ENCODE measurements around the gene GPR137. TPM values are rescaled to one million over a fixed set of nuclear protein-coding genes. Genes with fewer than 3 reads are reported as not detected.

Gene GPR137
- total RNA-seq, 4 donors from 2014 or later: 12.5 to 25.7 (median 20.0) TPM

DNA sequence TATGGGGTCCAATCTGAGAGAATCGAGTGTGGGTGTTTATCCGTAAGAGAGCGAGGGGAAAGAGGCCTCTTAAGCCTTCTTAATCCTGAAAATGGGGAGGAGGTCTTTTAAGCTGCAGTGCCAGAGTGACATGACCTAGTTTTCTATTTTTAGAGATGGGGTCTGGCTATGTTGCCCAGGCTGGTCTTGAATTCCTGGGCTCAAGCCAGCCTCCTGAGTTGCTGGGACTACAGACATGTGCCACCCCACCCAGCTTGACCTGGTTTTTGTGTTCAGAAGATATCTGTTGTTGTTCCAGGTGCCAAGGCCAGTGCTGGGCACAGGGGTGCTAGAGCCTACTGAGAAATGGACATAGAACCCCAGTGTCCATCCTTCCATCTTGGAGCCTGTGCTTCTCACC is 2.6 kb upstream of the GPR137 start:
- peaks cover 0 to 33% (median 0%) of the 10 kb centered on the region in 3 donors for H3K36me3 ChIP-seq
- no peak for DNase-seq (ENCODE audit: low spot score in 2 of 2)
- H3K4me1 ChIP-seq: peaks cover 0 to 30% (median 21%) of the 10 kb centered on the region in 4 donors
- 86 to 88% methylated on average over 3 of the region's 3 CpGs for WGBS, 2 donors
- no peaks in the 10 kb centered on the region for H3K9me3 ChIP-seq
- no peaks in the 10 kb centered on the region for H3K27me3 ChIP-seq
- TF ChIP-seq CTCF (IDR thresholded peaks at IDR 0.05) (no peak), POLR2A (IDR thresholded peaks at IDR 0.05) (no peak), EP300 (IDR thresholded peaks at IDR 0.05) (no peak)
- H3K27ac ChIP-seq: peak overlapping the region in 2 of 4 donors; percentile 93 to 98
- no peak overlapping the region for H3K4me3 ChIP-seq

DNA sequence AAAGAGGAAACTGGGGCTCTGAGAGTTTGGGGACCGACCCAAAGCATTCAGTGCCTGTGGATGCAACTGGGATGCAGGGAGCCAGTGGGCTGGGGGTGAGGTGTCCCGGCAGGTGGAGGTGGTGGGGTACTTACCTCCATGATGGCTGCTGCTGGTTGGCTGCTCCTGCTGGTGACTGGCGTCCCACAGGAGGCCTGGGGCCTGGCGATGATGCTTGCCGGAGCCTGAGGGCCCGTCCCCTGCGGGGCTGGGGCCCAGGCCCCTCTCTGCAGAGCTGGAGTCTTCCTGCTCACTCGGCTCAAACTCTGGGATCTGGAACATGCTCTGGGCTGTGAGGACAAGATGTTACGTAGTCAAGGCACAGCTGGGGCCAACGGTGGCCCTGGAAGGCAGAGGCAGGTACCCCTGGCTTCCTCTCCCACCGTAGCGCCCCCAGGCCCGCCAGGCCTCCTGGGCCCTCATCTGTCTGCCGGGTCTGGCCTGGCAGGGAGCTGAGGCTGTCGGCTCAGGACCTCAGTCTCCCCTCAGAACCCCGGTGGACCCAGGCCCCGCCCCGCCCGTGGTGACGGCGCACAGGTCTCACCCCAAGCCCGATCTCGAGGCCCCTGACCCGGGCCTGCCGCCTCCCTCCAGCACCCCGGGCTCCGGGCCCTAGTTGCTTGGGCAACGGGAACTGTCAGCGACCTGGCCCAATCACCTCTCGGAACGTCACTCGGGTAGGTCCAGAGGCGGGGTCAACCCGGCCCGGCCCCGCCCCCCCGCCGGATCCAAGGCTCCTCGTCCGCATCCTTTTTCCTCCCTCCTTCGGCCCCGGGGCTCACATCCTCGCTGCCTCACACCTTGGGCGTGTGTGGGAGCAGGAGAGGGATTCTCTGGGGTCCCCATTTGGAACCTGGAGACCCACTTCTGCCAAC is 1.3 kb upstream of the GPR137 start, which contains the start of gene BAD:
BAD (minus strand) TSS at position 618 of the 914 bp plus-strand sequence; CDS start at position 321, 297 bp downstream.
- peaks cover 0 to 30% (median 21%) of the 10 kb centered on the region in 4 donors for H3K4me1 ChIP-seq
- 8 to 10% methylated on average over 13 to 15 of the region's 44 CpGs for WGBS, 2 donors
- no peaks in the 10 kb centered on the region for H3K9me3 ChIP-seq
- H3K4me3 ChIP-seq: peak within 1 kb of the TSS; percentile 79 to 84 (median 82)
- no peaks in the 10 kb centered on the region for H3K27me3 ChIP-seq
- H3K36me3 ChIP-seq: peaks cover 0 to 30% (median 0%) of the 10 kb centered on the region in 3 donors
- DNase-seq (ENCODE audit: low spot score in 2 of 2): peak; percentile 91 to 94
- TF ChIP-seq EP300 (IDR thresholded peaks at IDR 0.05) (peak; percentile 24 to 92), CTCF (IDR thresholded peaks at IDR 0.05) (no peak), POLR2A (IDR thresholded peaks at IDR 0.05) (peak; percentile 43 to 65)
- H3K27ac ChIP-seq: peak within 1 kb of the TSS; percentile 91 to 98 (median 94)

- DNase-seq (ENCODE audit: low spot score in 2 of 2): no peak
- TF ChIP-seq POLR2A (IDR thresholded peaks at IDR 0.05): no peak
- no peak for TF ChIP-seq EP300 (IDR thresholded peaks at IDR 0.05)
- TF ChIP-seq CTCF (IDR thresholded peaks at IDR 0.05): no peak
- H3K4me3 ChIP-seq: peak overlapping the region; percentile 79 to 84 (median 82)
- WGBS, 2 donors: 31 to 43% methylated on average over 23 to 33 of the region's 40 CpGs
- peak overlapping the region; percentile 91 to 98 (median 94) for H3K27ac ChIP-seq
- H3K27me3 ChIP-seq: peaks cover 0 to 17% of the 10 kb centered on the region in 2 donors
- no peaks in the 10 kb centered on the region for H3K9me3 ChIP-seq
- H3K36me3 ChIP-seq: peaks cover 0 to 30% (median 0%) of the 10 kb centered on the region in 3 donors
- H3K4me1 ChIP-seq: peaks cover 0 to 32% (median 23%) of the 10 kb centered on the region in 4 donors
These were observed 495 bp downstream of the GPR137 start for GRCh38 chr11:64285885-64286800.

- no peak for DNase-seq (ENCODE audit: low spot score in 2 of 2)
- TF ChIP-seq EP300 (IDR thresholded peaks at IDR 0.05) (no peak), CTCF (IDR thresholded peaks at IDR 0.05) (no peak), POLR2A (IDR thresholded peaks at IDR 0.05) (no peak)
- Histone ChIP-seq H3K27me3 (peaks cover 0 to 19% of the 10 kb centered on the region in 2 donors), H3K4me1 (peaks cover 0 to 39% (median 25%) of the 10 kb centered on the region in 4 donors), H3K9me3 (no peaks in the 10 kb centered on the region), H3K4me3 (no peak overlapping the region), H3K27ac (no peak overlapping the region), H3K36me3 (peaks cover 0 to 24% (median 0%) of the 10 kb centered on the region in 3 donors)
- WGBS, 2 donors: 90% methylated on average over 8 to 9 of the region's 9 CpGs
These were observed 1.1 kb downstream of the GPR137 start for GRCh38 chr11:64286801-64287159.

Data from tibial nerve (tissue), 4 donors.